ENCODE data around the gene FHOD1. TPM values are rescaled to one million over a fixed set of nuclear protein-coding genes. Genes with fewer than 3 reads are reported as not detected.

The FHOD1 gene
- total and polyA plus RNA-seq, 2 of the 13 experiments (the other 11 are each of a cell fraction or from before 2014, with no cell fraction given) = 20.0 to 20.8 TPM

- TF ChIP-seq AFF4 (CRISPR knock-in tag; IDR thresholded peaks at IDR 0.05) (no peak), THAP7 (CRISPR knock-in tag; IDR thresholded peaks at IDR 0.05) (no peak), MIER3 (CRISPR knock-in tag; IDR thresholded peaks at IDR 0.05; ENCODE audit: borderline replicate concordance) (no peak), ZNF335 (CRISPR knock-in tag; IDR thresholded peaks at IDR 0.05) (no peak), ZNF713 (CRISPR knock-in tag; IDR thresholded peaks at IDR 0.05) (no peak), ZNF12 (CRISPR knock-in tag; IDR thresholded peaks at IDR 0.05) (no peak), ZFP82 (CRISPR knock-in tag; IDR thresholded peaks at IDR 0.05; ENCODE audit: borderline replicate concordance) (peak; percentile 4; the same call in 1 of the 2 replicates), ZNF704 (CRISPR knock-in tag; IDR thresholded peaks at IDR 0.05; ENCODE audit: borderline replicate concordance) (no peak), THAP9 (CRISPR knock-in tag; IDR thresholded peaks at IDR 0.05; ENCODE audit: borderline replicate concordance) (peak; percentile 22; the same call in 1 of the 2 replicates), KLF12 (CRISPR knock-in tag; IDR thresholded peaks at IDR 0.05; ENCODE audit: borderline replicate concordance) (no peak), ETV5 (CRISPR knock-in tag; IDR thresholded peaks at IDR 0.05; ENCODE audit: borderline replicate concordance) (0 out of 2 replicates have a peak, but pooled peaks have one; percentile 10), MED1 (CRISPR knock-in tag; IDR thresholded peaks at IDR 0.05) (no peak), ZC3H4 (CRISPR knock-in tag; IDR thresholded peaks at IDR 0.05; ENCODE audit: borderline replicate concordance) (no peak), HOXA3 (CRISPR knock-in tag; IDR thresholded peaks at IDR 0.05) (no peak), ZNF503 (CRISPR knock-in tag; IDR thresholded peaks at IDR 0.05) (no peak), ZGPAT (CRISPR knock-in tag; IDR thresholded peaks at IDR 0.05) (no peak)
Measured at GRCh38 chr16:67249178-67250044, 2.1 kb upstream of the FHOD1 start (continued).
